CD4-positive, alpha-beta T cell treated with Interleukin-21 for 1 hour (primary cell): ENCODE results near the gene PATE1.

Experiments used
- DNase-seq: peaks from one replicate; pipeline ENCODE4 v3.0.0-alpha.2; 2020

The PATE1 gene

GRCh38 chr11:125797641-125798040 lies 51.6 kb downstream of the PATE1 start:
- DNase-seq: no peak
